ENCODE data around the gene ELAC2. TPM values are rescaled to one million over a fixed set of nuclear protein-coding genes. Genes with fewer than 3 reads are reported as not detected.

The ELAC2 gene
- total and polyA plus RNA-seq, 10 of the 15 experiments (the other 5 are each of a cell fraction or from before 2014, with no cell fraction given): 5.1 to 146 (median 79.4) TPM

- ATAC-seq (no peak), DNase-seq (ENCODE audit: low read depth, low spot score) (no peak), FAIRE-seq (no peak)
- H3K36me3 ChIP-seq (ENCODE audit: control insufficient read depth in 2 of 2, insufficient read depth in 2 of 2, low read length in 1 of 2): peaks cover 20 to 30% of the 10 kb centered on the region in 2 experiments
- ChIA-PET RAD21 (ENCODE audit: unreplicated experiment) (interaction anchor here (0.8 to 1.4 kb wide), 2 partner anchors 14 to 262 kb away, joined by 3 to 8 read pairs; partner anchors contain the start of gene ELAC2), SMC1A (ENCODE audit: uncharacterized antibody, unreplicated experiment) (interaction anchor here (0.9 to 2.3 kb wide), 3 partner anchors 458 to 747 kb away, joined by 3 to 8 read pairs (median 3); no protein-coding TSS in a partner anchor), POLR2A (no interaction called here), CTCF (interaction anchor here (0.7 to 4.1 kb wide), 10 partner anchors 12 to 833 kb away, joined by 3 to 26 read pairs (median 5); partner anchors contain the start of gene ELAC2)
- in situ Hi-C loops (cut with MboI) (no loop called here), intact Hi-C loops (cut with micrococcal nuclease; ENCODE audit: unreplicated experiment) (loop anchor here (5.0 to 10.0 kb wide), 3 partner anchors 262 to 460 kb away; no protein-coding TSS in a partner anchor)
- H3K9me3 ChIP-seq (replicated peaks; ENCODE audit: control insufficient read depth, insufficient read depth, low read length): no peaks in the 10 kb centered on the region
- no peaks in the 10 kb centered on the region for H3K4me1 ChIP-seq (ENCODE audit: control insufficient read depth, insufficient read depth, low read length)
- H2AFZ ChIP-seq (ENCODE audit: control insufficient read depth, low read depth, low read length): no peak overlapping the region
- WGBS (ENCODE audit: insufficient coverage, insufficient replicate concordance, low lambda C conversion rate, missing lambda C conversion rate): 87% methylated on average over 4 of the region's 4 CpGs
- H3K4me3 ChIP-seq: no peak overlapping the region
- H3K4me2 ChIP-seq (ENCODE audit: control insufficient read depth, insufficient read depth): no peak overlapping the region
- H3K27ac ChIP-seq (ENCODE audit: control insufficient read depth, insufficient read depth): no peak overlapping the region
- no peaks in the 10 kb centered on the region for H3K27me3 ChIP-seq (replicated peaks in 1 of 2; ENCODE audit: control insufficient read depth in 2 of 2, insufficient read depth in 2 of 2, low read length in 1 of 2)
- H4K20me1 ChIP-seq (ENCODE audit: control insufficient read depth, insufficient read depth): no peaks in the 10 kb centered on the region
- H3K9ac ChIP-seq (ENCODE audit: control insufficient read depth, insufficient read depth, low read length): no peak overlapping the region
- no peak for TF ChIP-seq NBN (IDR thresholded peaks at IDR 0.05)
- no peak for TF ChIP-seq SUZ12 (IDR thresholded peaks at IDR 0.05; ENCODE audit: unreplicated experiment)
- TF ChIP-seq POLR2AphosphoS2 (IDR thresholded peaks at IDR 0.05; ENCODE audit: low read depth, low read length): no peak
- no peak for TF ChIP-seq RCOR1 (conservative IDR thresholded peaks at IDR 0.05; ENCODE audit: low read depth, low read length)
- no peak for TF ChIP-seq TAF1 (IDR thresholded peaks at IDR 0.05; ENCODE audit: borderline replicate concordance, low read depth, low read length)
- no peak for TF ChIP-seq USF1 (IDR thresholded peaks at IDR 0.05; ENCODE audit: borderline replicate concordance, extremely low read length, insufficient read depth, low read depth, low read length)
- no peak for TF ChIP-seq ELK1 (IDR thresholded peaks at IDR 0.05; ENCODE audit: low read depth, low read length)
- TF ChIP-seq RAD51 (IDR thresholded peaks at IDR 0.05): no peak
- no peak for TF ChIP-seq ATF3 (IDR thresholded peaks at IDR 0.05; ENCODE audit: borderline replicate concordance, extremely low read depth, low read depth, low read length)
- TF ChIP-seq MXI1 (IDR thresholded peaks at IDR 0.05; ENCODE audit: low read depth, low read length): no peak
- no peak for TF ChIP-seq ZNF217 (IDR thresholded peaks at IDR 0.05)
- TF ChIP-seq CUX1 (IDR thresholded peaks at IDR 0.05; ENCODE audit: insufficient replicate concordance, low read depth, low read length): no peak
- no peak for TF ChIP-seq MEF2A (IDR thresholded peaks at IDR 0.05; ENCODE audit: insufficient read depth, low read depth, low read length)
- no peak for TF ChIP-seq ZNF24 (IDR thresholded peaks at IDR 0.05)
- TF ChIP-seq ZZZ3 (IDR thresholded peaks at IDR 0.05; ENCODE audit: control insufficient read depth, insufficient read length, low read depth): no peak
- no peaks in the 10 kb centered on the region for H3K79me2 ChIP-seq (ENCODE audit: control insufficient read depth, insufficient read depth, low read length)
- BruUV-seq (replicated peaks): TSS peak; percentile 20
These were observed 13.5 kb downstream of the ELAC2 start for GRCh38 chr17:13004336-13004735.

Measured in GM12878 (cell line).